Astrocyte of the hippocampus (primary cell): ENCODE results near the gene MEN1.

ENCODE experiments used
- DNase-seq: peaks from one replicate; pipeline ENCODE4 v3.0.0; 2011; ENCODE audit warnings: low read depth, low spot score

Gene MEN1

DNA sequence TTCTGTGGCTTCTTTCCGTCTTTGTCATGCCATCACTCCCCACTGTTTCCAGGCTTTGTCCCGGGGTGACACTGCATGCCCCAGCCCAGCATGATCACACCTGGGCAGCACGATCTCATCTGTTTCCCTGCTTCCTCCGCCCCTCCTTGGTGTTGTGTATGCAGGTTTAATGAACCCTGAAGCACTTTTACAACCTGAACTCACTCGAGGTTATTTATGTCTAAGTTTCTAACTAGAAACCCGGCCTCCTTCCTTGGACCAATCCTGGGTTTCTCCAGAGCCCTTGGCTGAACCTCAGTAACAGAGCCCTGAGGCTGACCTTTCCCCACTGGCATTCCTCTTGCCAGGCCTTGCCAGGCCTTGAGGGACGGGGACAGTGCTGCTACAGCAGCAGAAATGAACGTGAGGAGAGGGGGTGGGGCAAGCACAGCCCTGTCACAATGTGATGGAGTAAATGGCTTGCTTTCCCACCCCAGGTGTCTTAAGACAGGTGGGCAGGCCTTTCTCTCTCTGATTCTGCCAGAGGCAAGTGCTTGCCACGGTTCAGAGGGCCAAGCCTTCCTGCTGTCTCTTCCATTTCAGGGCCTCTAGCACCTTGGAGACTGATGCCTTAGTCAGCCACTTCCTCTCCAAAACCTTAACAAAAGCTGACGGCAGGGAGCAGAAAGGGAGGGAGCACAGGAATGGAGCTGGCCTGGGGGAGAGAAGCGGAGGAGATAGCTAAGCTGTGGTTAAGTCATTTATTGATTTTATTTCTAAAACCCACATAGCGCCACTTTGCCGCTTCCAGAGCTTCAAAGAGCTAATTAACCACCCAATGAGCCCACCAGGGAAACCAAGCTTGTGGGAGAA is 47.5 kb downstream of the MEN1 start:
- peak; percentile 84 for DNase-seq

DNA sequence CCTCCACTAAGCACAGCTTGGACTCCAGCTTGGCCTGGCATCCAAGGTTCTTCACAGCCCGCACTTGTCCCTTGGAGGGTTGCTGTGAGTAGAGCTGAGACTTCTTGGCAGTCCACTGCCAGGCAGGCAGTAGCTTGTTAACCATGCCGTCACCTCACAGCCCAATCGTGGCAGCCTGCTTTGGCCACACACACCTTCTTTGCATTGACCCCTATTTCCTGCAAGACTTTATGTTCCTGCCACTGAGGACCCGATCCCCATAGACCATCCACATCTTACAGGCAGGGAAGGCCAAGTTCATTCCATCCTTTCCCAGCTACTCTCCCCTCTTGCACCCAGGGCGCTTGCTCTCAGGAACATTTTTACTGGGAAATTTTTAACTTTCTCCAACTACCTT is 48.1 kb downstream of the MEN1 start:
- no peak for DNase-seq

DNA sequence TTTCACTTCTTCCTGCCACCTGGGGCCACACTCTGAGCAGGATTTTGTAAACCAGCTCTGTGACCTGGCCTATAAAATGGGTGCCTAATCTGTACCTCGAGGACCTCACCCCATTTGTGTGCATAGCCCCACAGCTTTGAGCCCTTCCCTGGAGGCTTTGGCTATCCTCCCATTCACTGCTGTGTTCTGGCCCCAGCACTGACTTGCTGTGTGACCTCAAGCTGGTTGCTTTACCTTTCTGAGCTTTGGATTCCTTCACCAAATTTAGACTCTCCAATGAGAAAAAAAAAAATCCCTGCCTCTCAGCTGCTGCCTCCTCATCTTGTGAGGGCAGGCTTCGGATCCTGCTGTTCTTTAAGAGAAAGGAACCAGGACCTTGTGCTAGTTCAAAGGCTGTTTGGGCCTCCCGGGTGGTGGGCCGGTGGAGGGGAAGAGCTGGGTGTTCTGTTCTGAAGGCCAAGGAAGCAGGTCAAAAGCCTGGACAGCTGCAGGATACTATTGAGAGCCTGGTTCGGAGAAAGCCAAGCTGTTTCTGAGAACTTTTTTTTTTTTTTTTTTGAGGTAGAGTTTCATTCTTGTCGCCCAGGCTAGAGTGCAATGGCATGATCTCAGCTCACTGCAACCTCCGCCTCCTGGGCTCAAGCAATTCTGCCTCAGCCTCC is 49.5 kb downstream of the MEN1 start:
- DNase-seq: no peak

- DNase-seq: peak; percentile 68
Observed at GRCh38 chr11:64759722-64760719, 50.3 kb downstream of the MEN1 start, which contains the start of gene PYGM. Gene PYGM (minus strand): TSS chr11:64759974. CDS start chr11:64759898, 76 bp downstream.

DNA sequence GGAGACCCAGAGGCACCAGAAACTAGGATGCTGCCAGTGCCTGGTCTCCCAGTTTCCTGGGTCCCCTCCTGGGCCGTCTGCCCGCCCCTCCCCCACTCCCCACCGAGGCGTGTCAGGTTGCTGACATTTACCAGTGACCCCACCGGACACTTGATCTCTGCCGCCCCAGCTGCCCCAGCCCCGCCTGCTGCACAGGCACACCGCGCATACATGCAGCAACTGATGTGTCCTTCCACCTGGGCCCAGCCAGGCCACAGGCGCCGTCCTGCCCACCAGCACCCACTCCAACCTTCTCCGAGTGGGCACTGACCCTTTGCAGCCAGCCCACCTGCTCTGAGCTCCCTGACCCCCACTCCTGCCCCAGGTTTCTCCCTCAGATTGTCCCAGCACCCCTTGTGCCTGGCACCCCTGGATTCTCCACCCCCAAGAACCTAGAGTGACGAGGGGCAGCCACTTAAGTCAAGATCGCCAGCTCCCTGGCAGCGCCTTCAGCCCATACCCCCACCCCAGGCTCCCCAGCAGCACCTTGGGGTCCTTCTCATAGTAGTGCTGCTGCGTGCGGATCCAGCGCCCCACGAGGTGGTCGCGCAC is 51.1 kb downstream of the MEN1 start:
- no peak for DNase-seq

DNA sequence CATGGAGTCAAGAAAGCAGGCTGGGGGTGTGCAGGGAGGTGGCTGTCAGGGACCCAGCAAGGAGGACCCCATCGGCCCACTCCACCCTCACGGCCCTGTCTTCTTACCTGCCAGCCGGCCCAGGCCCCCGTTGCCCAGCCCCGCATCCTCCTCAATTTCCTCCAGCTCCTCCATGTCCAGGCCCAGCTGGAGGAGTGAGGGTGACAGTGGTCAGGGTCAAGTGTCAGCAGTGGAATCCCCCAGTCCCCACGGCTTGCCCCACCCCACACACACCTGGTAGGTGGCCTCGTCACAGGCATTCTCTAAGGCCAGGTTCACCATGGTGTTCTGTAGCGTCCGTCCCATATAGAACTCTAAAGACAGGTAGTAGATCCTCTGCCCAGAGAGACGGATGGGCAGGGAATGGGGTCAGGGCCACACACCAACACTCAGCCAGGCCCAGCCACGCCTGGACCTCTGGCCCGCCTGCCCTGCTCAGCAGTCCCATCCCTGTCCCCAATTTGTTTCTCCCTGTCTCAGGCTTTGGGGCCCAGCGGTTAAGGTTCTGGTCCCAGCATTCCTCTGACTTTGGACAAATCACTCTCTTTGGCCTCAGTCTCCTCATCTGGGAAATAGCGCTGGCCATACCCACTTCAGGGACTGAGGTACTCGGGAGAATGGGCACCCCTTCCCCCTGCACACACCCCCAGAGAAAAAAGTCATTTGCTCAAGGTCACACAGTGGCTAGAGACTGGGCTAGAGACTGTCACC is 51.8 kb downstream of the MEN1 start:
- DNase-seq: no peak

DNA sequence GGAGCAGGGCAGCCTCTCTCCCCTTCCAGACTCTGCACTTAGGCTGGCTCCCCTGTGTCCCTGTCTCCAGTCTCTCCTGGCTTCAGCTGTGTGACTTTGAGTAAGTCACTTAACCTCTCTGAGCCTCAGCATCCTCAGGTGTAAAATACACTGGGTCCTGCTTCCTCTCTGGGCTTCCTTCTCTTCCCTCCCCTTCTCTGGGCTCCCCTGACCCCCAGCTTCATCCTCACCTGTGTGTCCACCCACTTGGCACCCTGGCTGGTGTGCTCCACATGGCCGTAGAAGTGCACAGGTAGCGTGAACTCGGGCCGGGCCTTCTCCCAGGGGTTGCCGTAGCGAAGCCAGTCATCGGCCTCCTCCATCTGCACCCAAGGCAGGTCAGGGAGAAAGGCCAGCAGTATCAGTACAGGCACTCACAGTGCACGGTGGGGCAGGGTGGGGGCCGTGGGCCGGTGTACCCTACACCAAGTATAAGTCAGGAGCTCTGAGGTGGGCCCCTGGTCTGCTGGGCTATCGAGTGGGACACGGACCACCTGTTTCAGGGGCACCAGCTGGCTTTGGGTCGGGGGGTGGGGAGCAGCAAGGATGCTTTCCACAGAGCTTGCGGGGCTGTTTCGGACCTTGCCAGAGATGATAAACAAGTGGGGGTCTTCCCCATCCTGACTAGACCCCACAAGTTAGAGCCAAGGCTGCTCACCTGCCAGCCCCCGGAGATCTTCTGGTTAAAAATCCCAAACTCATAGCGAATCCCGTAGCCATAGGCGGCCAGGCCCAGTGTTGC is 52.6 kb downstream of the MEN1 start:
- DNase-seq: no peak

- no peak for DNase-seq
Observed at GRCh38 chr11:64755681-64756361, 54.5 kb downstream of the MEN1 start.

- no peak for DNase-seq
Observed at GRCh38 chr11:64754919-64755662, 55.3 kb downstream of the MEN1 start.

DNA sequence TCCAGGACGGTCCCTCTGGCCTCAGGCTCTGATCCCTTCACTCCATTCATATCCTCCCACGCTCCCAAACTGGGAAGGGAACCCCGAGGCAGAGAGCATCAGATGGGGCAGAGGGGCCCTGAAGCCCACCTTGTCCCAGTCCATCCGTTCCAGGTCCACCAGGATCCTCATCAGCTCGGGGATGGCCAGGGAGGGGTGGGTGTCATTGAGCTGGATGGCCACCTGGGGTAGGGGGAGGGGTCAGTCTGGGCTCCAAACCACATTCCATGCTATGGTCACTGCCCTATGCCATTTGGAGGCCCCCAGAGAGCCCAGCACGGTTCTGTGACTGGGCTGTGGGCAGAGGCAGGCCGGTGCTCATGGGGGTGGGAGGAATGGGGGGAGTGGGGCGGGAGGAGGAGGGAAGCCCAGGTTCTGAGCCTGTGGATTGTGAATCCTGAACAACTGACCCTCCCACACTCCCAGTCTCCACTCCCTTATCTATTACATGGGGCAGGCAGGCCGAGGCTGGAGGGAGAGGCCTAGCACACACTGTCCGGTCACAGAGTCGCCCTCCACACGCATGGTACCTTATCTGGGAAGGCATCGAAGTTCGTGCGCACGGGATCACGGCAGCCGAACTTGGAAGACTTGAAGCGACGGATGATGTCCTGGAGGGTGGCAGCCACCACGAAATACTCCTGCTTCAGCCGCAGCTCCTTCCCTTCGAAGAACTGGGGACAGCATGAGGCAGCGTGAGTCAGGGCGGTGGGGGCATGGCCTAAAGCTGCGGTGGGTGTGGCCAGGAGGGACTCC is 56.0 kb downstream of the MEN1 start:
- no peak for DNase-seq
